ENCODE results near the gene BOLA1.

The BOLA1 gene

GRCh38 chr1:149888247-149888998, 10.9 kb upstream of the BOLA1 start:
- ChIA-PET CTCF (interaction anchor here (0.6 to 2.4 kb wide), 12 partner anchors 14 to 299 kb away, joined by 3 to 14 read pairs (median 4); partner anchors contain the start of gene OTUD7B), POLR2A (interaction anchor here (0.6 to 4.0 kb wide), 21 partner anchors 10 to 476 kb away, joined by 3 to 48 read pairs (median 6); partner anchors contain the start of genes BOLA1, MTMR11, OTUD7B and RPRD2)
- peak overlapping the region; percentile 72 for H3K27ac ChIP-seq (ENCODE audit: extremely low read depth, low read depth, low read length)
- H3K4me1 ChIP-seq (ENCODE audit: control insufficient read depth, insufficient read depth, low read length) = 0 out of 2 replicates have a peak, but pooled peaks cover 2% of the 10 kb centered on the region
- no peaks in the 10 kb centered on the region for H3K9me3 ChIP-seq (ENCODE audit: control insufficient read depth, insufficient read depth, low read depth, low read length)
- H3K4me3 ChIP-seq (ENCODE audit: low read depth, low read length) = peak overlapping the region; percentile 64
- H3K36me3 ChIP-seq (ENCODE audit: control insufficient read depth in 2 of 2, insufficient read depth in 1 of 2, low read length in 2 of 2) = no peaks in the 10 kb centered on the region
- TF ChIP-seq SP2 (tag by site-specific recombination; IDR thresholded peaks at IDR 0.05) = no peak; the same call in 1 of the 2 replicates
- peak; percentile 37; the same call in 1 of the 2 replicates for TF ChIP-seq ZNF324 (tag by site-specific recombination; IDR thresholded peaks at IDR 0.05)
- TF ChIP-seq GLI2 (tag by site-specific recombination; IDR thresholded peaks at IDR 0.05; ENCODE audit: borderline replicate concordance, low read depth) = no peak
- TF ChIP-seq ZNF354C (tag by site-specific recombination; IDR thresholded peaks at IDR 0.05; ENCODE audit: borderline replicate concordance, low read depth) = no peak
- no peak for TF ChIP-seq ZBTB44 (tag by site-specific recombination; IDR thresholded peaks at IDR 0.05)
- no peak; the same call in 1 of the 2 replicates for TF ChIP-seq ZBTB10 (tag by site-specific recombination; IDR thresholded peaks at IDR 0.05)
- TF ChIP-seq ZNF266 (tag by site-specific recombination; IDR thresholded peaks at IDR 0.05; ENCODE audit: low read depth) = no peak
- TF ChIP-seq ZSCAN16 (tag by site-specific recombination; IDR thresholded peaks at IDR 0.05) = no peak
- TF ChIP-seq ZNF571 (tag by site-specific recombination; IDR thresholded peaks at IDR 0.05) = no peak
- TF ChIP-seq ZSCAN18 (tag by site-specific recombination; IDR thresholded peaks at IDR 0.05) = no peak
- TF ChIP-seq ZNF707 (tag by site-specific recombination; IDR thresholded peaks at IDR 0.05) = no peak
- TF ChIP-seq ZNF658 (tag by site-specific recombination; IDR thresholded peaks at IDR 0.05) = no peak
- TF ChIP-seq PRDM10 (tag by site-specific recombination; IDR thresholded peaks at IDR 0.05) = peak; percentile 89
- no peak; the same call in 1 of the 2 replicates for TF ChIP-seq GLI4 (tag by site-specific recombination; IDR thresholded peaks at IDR 0.05)
- TF ChIP-seq ZNF423 (tag by site-specific recombination; IDR thresholded peaks at IDR 0.05) = no peak
- TF ChIP-seq BCL11B (tag by site-specific recombination; IDR thresholded peaks at IDR 0.05; ENCODE audit: low read depth) = peak; percentile 61; the same call in 1 of the 2 replicates
- TF ChIP-seq RBAK (tag by site-specific recombination; IDR thresholded peaks at IDR 0.05) = no peak
- TF ChIP-seq PRDM4 (tag by site-specific recombination; IDR thresholded peaks at IDR 0.05) = peak; percentile 56; the same call in 1 of the 2 replicates
- TF ChIP-seq ZNF473 (tag by site-specific recombination; IDR thresholded peaks at IDR 0.05) = no peak
- no peak for TF ChIP-seq ZNF621 (tag by site-specific recombination; IDR thresholded peaks at IDR 0.05)
- peak; percentile 65 for TF ChIP-seq SP7 (tag by site-specific recombination; IDR thresholded peaks at IDR 0.05)
- TF ChIP-seq ZNF626 (tag by site-specific recombination; IDR thresholded peaks at IDR 0.05) = no peak
- peak; percentile 14 for TF ChIP-seq ZNF654 (tag by site-specific recombination; IDR thresholded peaks at IDR 0.05; ENCODE audit: low read depth)
- no peak; the same call in none of the 2 replicates for TF ChIP-seq ZNF501 (tag by site-specific recombination; IDR thresholded peaks at IDR 0.05)
- TF ChIP-seq ZNF138 (tag by site-specific recombination; IDR thresholded peaks at IDR 0.05; ENCODE audit: borderline replicate concordance) = no peak
- TF ChIP-seq BCL11A (tag by site-specific recombination; IDR thresholded peaks at IDR 0.05; ENCODE audit: low read depth) = no peak

All from HEK293 (cell line).